Measurements from ENCODE around the gene LYPD3. TPM values are rescaled to one million over a fixed set of nuclear protein-coding genes. Genes with fewer than 3 reads are reported as not detected.

LYPD3 gene
- total and polyA plus RNA-seq, 2 experiments from 2014 or later, result 4.6 to 13.2 TPM

GRCh38 chr19:43441716-43442115, 23.7 kb downstream of the LYPD3 start:
- peaks cover 3% of the 10 kb centered on the region for H3K4me1 ChIP-seq (ENCODE audit: insufficient read depth)
- no peak for TF ChIP-seq EZH2 (IDR thresholded peaks at IDR 0.05; ENCODE audit: borderline replicate concordance)
- TF ChIP-seq, protein P1, sequence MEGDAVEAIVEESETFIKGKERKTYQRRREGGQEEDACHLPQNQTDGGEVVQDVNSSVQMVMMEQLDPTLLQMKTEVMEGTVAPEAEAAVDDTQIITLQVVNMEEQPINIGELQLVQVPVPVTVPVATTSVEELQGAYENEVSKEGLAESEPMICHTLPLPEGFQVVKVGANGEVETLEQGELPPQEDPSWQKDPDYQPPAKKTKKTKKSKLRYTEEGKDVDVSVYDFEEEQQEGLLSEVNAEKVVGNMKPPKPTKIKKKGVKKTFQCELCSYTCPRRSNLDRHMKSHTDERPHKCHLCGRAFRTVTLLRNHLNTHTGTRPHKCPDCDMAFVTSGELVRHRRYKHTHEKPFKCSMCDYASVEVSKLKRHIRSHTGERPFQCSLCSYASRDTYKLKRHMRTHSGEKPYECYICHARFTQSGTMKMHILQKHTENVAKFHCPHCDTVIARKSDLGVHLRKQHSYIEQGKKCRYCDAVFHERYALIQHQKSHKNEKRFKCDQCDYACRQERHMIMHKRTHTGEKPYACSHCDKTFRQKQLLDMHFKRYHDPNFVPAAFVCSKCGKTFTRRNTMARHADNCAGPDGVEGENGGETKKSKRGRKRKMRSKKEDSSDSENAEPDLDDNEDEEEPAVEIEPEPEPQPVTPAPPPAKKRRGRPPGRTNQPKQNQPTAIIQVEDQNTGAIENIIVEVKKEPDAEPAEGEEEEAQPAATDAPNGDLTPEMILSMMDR (IDR thresholded peaks at IDR 0.05; ENCODE audit: poor library complexity), result no peak
- TF ChIP-seq EZH2phosphoT487 (IDR thresholded peaks at IDR 0.05; ENCODE audit: low read depth, severe bottlenecking, unreplicated experiment), result no peak
- no peaks in the 10 kb centered on the region for H4K20me1 ChIP-seq (ENCODE audit: insufficient read depth, poor library complexity, severe bottlenecking)
- 84% methylated on average over 3 of the region's 3 CpGs for WGBS (ENCODE audit: low lambda C conversion rate, missing lambda C conversion rate)
- H3K9me3 ChIP-seq (ENCODE audit: low read depth), result no peaks in the 10 kb centered on the region
- H2AFZ ChIP-seq, result no peak overlapping the region
- H3K4me2 ChIP-seq, result no peak overlapping the region
- H3K4me3 ChIP-seq, result no peak overlapping the region
- no peaks in the 10 kb centered on the region for H3K27me3 ChIP-seq
- no peaks in the 10 kb centered on the region for H3K9me2 ChIP-seq (replicated peaks; ENCODE audit: insufficient read depth)
- H3K79me2 ChIP-seq, result no peaks in the 10 kb centered on the region
- no peaks in the 10 kb centered on the region for H3K36me3 ChIP-seq (replicated peaks; ENCODE audit: insufficient read depth, low read depth)
- no peak overlapping the region for H3K27ac ChIP-seq
- DNase-seq (ENCODE audit: low spot score), result no peak

GRCh38 chr19:43439709-43440063, 25.7 kb downstream of the LYPD3 start:
- no peaks in the 10 kb centered on the region for H3K36me3 ChIP-seq (replicated peaks; ENCODE audit: insufficient read depth, low read depth)

DNA sequence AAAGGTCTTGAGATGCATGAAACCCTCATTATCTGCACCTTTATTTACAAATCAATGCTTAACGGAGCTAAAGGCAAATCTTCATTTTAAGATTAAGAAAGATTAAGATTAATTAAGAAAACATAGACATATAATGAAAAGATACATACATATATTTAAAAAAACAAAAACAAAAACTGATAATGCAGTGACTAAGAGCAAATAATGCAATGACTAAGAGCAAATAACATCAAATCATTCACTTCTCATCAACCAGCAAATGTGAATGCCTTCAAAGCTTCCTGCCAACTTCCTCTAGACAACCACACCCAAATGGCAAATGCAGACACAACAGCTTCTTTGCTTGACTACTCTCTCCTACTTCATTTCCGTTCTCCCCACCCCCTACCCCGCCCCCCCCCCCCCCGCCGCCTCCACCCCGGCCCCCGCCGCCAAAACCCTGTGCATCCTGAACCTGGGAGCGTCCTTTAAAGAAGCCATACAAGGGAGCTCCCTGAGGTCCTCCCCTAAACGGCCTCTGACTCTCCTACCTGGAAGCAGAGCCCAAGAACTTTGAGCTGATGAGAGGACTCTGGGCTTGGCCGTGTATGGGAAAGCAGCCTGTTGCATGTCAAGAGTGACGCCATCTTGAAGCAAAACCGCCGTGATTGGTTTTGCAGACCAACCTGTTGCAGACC, 26.2 kb downstream of the LYPD3 start:
- DNase-seq (ENCODE audit: low spot score), result no peak
- no peaks in the 10 kb centered on the region for H3K79me2 ChIP-seq
- no peaks in the 10 kb centered on the region for H3K36me3 ChIP-seq (replicated peaks; ENCODE audit: insufficient read depth, low read depth)
- no peak overlapping the region for H2AFZ ChIP-seq
- no peak overlapping the region for H3K4me2 ChIP-seq
- H3K9me3 ChIP-seq (ENCODE audit: low read depth), result no peaks in the 10 kb centered on the region
- H4K20me1 ChIP-seq (ENCODE audit: insufficient read depth, poor library complexity, severe bottlenecking), result no peaks in the 10 kb centered on the region
- H3K4me1 ChIP-seq (ENCODE audit: insufficient read depth), result peaks cover 3% of the 10 kb centered on the region
- H3K4me3 ChIP-seq, result no peak overlapping the region
- H3K27ac ChIP-seq, result peak overlapping the region; percentile 31
- 76% methylated on average over 11 of the region's 14 CpGs for WGBS (ENCODE audit: low lambda C conversion rate, missing lambda C conversion rate)
- TF ChIP-seq EZH2 (IDR thresholded peaks at IDR 0.05; ENCODE audit: borderline replicate concordance) (no peak), EZH2phosphoT487 (IDR thresholded peaks at IDR 0.05; ENCODE audit: low read depth, severe bottlenecking, unreplicated experiment) (no peak)
- TF ChIP-seq, protein P1 (IDR thresholded peaks at IDR 0.05; ENCODE audit: poor library complexity), result no peak
- no peaks in the 10 kb centered on the region for H3K27me3 ChIP-seq
- no peaks in the 10 kb centered on the region for H3K9me2 ChIP-seq (replicated peaks; ENCODE audit: insufficient read depth)

More at GRCh38 chr19:43439709-43440063, 25.7 kb downstream of the LYPD3 start:
- no peak overlapping the region for H3K4me2 ChIP-seq
- H4K20me1 ChIP-seq (ENCODE audit: insufficient read depth, poor library complexity, severe bottlenecking), result no peaks in the 10 kb centered on the region
- H3K4me3 ChIP-seq, result no peak overlapping the region
- no peaks in the 10 kb centered on the region for H3K27me3 ChIP-seq
- no peak for DNase-seq (ENCODE audit: low spot score)
- H2AFZ ChIP-seq, result no peak overlapping the region
- no peaks in the 10 kb centered on the region for H3K9me2 ChIP-seq (replicated peaks; ENCODE audit: insufficient read depth)
- no peaks in the 10 kb centered on the region for H3K9me3 ChIP-seq (ENCODE audit: low read depth)
- peaks cover 3% of the 10 kb centered on the region for H3K4me1 ChIP-seq (ENCODE audit: insufficient read depth)
- no peaks in the 10 kb centered on the region for H3K79me2 ChIP-seq
- no peak overlapping the region for H3K27ac ChIP-seq
- no peak for TF ChIP-seq EZH2phosphoT487 (IDR thresholded peaks at IDR 0.05; ENCODE audit: low read depth, severe bottlenecking, unreplicated experiment)
- TF ChIP-seq, protein P1 (IDR thresholded peaks at IDR 0.05; ENCODE audit: poor library complexity), result no peak
- TF ChIP-seq EZH2 (IDR thresholded peaks at IDR 0.05; ENCODE audit: borderline replicate concordance), result no peak

Measured in hepatocyte (in vitro differentiated cells).